GM10847 (cell line): ENCODE measurements around the gene MSRB1.
A peak's percentile ranks its signal among the peaks of the same experiment; 100 is the strongest.

ENCODE experiments used
- POLR2A ChIP-seq: IDR thresholded peaks from 2 replicates; pipeline ENCODE4 v1.6.1; 2011; ENCODE audit not compliant: insufficient read length; ENCODE audit errors: extremely low read depth

Gene MSRB1

GRCh38 chr16:1981398-1981836 is 38.4 kb upstream of the MSRB1 start, which contains the start of gene NOXO1:
TSS of gene NOXO1 (minus strand) at chr16:1981469. CDS start at chr16:1981179, 290 bp downstream.
- TF ChIP-seq POLR2A = no peak

DNA sequence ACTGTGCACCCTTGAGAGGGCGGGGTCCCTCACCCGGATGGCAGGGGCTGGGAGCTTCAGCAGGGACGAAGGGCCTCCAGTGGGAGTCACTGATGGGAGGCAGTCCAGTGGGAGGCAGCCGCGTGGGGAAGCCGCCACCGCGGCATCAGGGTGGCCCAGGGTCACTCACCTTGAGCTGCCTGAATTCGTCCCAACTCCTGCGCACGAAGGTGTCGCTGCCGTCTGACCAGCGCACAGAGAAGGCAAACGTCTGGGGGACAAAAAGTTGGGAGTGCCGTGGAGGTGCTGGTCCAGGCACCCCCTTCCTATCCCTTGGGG is 37.7 kb upstream of the MSRB1 start:
- no peak for TF ChIP-seq POLR2A

DNA sequence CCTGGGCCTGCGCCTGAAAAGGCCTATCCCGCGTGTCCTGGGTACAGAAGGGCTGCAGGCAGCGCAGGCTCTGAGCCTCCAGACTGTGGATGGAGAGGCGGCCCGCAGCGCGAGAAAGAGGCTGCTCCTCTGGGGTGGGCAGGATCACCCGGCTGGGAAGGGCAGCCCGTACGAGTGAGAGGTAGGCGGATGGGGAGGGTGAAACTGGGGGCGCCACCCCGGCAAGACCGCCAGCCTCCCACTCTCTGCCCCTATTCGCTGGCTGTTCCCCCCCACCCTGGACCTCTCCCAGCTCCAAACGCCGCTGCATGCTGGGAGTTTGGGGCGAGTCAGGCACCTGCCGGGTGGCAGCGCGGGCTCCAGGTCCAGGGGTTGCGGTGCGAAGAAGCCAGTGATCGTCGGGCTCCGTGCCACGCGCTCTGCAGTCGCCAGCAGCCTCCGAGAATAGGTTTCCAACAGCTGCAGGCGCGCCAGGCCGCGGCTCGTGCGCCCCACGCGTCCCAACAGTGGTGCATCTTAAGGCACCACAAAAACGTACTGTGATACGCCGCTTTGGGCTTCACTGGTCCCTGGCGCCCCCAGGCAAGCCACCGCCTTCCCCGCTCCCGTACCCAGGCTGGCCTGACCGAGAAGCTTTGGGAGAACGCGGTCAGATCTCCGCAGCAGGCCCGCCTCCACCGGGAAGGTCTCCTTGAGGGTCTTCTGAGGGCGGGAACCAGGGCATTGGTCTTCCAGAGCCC is 37.2 kb upstream of the MSRB1 start:
- TF ChIP-seq POLR2A = no peak

DNA sequence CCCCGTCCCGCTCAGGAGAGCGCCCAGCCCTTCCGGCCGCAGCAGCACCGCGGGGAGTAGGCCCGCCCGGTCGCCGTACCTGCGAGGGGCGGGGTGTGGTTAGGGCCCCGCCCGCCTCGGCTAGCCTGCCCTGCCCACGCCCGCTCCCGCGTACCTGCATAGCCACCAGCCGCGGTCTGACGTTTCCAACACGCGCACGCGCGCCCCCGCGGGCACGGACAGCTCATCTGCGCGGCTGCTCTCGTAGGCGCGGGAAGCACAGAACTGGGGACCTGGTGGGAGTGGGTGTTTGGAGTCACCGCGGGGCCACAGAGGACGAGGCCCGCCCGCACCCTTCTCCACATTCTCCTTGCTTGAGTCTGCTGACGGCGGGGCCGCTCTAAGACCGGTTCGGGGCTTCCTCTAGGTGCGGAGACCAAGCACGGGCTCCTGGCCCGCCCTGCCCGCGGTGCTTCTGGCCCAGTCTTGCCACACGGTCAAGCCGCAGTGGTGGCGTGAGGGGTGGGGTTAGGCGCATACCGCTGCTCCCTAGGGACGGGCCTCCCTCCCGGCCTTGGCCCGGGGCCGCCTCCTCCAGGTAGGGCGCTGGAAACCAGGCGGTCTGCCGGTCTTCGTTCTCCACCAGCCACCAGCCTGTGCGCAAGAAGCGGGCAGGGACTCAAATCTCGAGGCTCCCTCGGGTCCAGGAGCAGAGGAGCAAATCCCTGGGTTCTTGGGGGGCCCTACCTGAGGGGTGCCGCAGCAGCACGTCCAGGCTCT is 36.5 kb upstream of the MSRB1 start:
- TF ChIP-seq POLR2A = no peak

GRCh38 chr16:1978476-1979120 is 35.6 kb upstream of the MSRB1 start:
- TF ChIP-seq POLR2A = no peak

DNA sequence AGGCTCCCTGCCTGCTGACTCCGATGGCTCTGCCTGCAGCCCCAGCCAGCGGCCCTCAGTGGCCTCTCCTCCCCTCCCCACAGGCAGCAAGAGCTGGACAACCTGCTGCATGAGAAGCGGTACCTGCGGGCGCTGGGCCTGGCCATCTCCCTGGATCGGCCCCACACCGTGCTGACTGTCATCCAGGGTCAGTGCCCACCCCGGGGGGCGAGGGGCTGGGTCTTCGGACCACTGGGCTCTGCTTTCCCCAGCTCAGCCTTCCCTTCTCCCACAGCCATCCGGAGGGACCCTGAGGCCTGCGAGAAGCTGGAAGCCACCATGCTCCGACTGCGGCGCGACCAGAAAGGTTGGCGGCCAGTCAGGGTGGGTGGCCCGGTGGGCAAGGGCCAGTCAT is 34.9 kb upstream of the MSRB1 start:
- TF ChIP-seq POLR2A = no peak

DNA sequence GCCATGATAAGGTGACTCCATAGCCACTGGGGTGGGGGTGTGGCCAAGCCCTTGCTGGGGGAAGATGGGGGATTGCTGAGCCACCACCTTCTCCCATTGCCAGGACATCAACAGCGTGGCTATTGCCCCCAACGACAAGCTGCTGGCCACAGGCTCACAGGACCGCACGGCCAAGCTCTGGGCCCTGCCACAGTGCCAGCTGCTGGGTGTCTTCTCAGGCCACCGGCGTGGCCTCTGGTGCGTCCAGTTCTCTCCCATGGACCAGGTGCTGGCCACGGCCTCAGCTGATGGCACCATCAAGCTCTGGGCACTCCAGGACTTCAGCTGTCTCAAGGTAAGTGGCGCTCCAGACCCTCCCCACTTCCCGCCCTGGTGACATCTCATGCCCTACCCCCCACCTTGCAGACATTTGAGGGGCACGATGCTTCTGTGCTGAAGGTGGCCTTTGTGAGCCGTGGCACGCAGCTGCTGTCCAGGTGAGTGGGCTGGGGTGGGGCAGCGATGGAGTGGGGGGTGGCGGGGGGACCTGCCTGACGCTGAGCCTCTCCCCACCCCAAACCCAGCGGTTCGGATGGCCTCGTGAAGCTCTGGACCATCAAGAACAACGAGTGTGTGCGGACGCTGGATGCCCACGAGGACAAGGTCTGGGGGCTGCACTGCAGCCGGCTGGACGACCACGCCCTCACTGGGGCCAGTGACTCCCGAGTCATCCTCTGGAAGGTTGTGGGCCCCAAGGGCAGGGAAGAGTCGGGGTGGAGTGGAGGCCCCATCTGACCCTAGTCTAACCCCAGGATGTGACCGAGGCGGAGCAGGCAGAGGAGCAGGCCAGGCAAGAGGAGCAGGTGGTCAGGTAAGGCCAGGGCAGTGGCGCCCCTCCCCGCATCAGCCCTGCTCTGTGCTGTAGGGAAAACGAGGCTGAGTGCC is 34.2 kb upstream of the MSRB1 start:
- TF ChIP-seq POLR2A = no peak

- no peak for TF ChIP-seq POLR2A
Observed at GRCh38 chr16:1976216-1976520, 33.2 kb upstream of the MSRB1 start.

- no peak for TF ChIP-seq POLR2A
Observed at GRCh38 chr16:1975432-1976215, 32.6 kb upstream of the MSRB1 start.

- TF ChIP-seq POLR2A = no peak
Observed at GRCh38 chr16:1974157-1975070, 31.4 kb upstream of the MSRB1 start.

GRCh38 chr16:1973461-1974156 is 30.6 kb upstream of the MSRB1 start:
- no peak for TF ChIP-seq POLR2A

DNA sequence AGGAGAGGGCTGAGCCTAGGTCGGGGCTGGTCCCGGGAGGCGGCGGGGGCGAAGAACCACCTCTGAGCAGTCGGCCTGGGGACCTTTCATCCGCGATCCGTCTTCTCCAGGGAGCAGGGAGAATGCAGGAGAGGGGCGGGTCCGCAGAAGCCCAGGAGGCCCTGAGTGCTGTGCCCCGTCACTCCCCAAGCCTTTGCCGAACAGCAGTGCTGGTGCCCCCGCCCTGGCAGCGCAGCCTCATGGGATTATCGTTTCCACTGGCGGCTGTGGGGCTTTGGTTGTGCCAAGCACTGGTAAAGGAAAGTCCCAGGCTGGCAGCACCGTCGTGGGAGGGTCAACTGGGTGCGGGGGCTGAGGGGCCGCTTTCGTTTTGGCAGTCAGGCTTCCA is 29.5 kb upstream of the MSRB1 start:
- TF ChIP-seq POLR2A = no peak

GRCh38 chr16:1971796-1972489 is 28.9 kb upstream of the MSRB1 start, which contains the start of gene TBL3:
TSS of gene TBL3 (plus strand) at chr16:1972053. CDS start at chr16:1972165, 112 bp downstream.
- peak; percentile 92 for TF ChIP-seq POLR2A
